GM19023 (cell line): Measurements from ENCODE around the gene RAB39B.
"Not testable (repeated sequence)": the region's sequence is repeated elsewhere in the genome, so short reads cannot be mapped to it uniquely, and the experiment has no call there.

ENCODE experiments used
- ATAC-seq: cut with Tn5 transposase; IDR thresholded peaks from one replicate; pipeline ENCODE4 v1.9.1; 2021; ENCODE audit warnings: mild to moderate bottlenecking, moderate library complexity; ENCODE audit not compliant: unreplicated experiment

The RAB39B gene, protein sequence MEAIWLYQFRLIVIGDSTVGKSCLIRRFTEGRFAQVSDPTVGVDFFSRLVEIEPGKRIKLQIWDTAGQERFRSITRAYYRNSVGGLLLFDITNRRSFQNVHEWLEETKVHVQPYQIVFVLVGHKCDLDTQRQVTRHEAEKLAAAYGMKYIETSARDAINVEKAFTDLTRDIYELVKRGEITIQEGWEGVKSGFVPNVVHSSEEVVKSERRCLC

DNA sequence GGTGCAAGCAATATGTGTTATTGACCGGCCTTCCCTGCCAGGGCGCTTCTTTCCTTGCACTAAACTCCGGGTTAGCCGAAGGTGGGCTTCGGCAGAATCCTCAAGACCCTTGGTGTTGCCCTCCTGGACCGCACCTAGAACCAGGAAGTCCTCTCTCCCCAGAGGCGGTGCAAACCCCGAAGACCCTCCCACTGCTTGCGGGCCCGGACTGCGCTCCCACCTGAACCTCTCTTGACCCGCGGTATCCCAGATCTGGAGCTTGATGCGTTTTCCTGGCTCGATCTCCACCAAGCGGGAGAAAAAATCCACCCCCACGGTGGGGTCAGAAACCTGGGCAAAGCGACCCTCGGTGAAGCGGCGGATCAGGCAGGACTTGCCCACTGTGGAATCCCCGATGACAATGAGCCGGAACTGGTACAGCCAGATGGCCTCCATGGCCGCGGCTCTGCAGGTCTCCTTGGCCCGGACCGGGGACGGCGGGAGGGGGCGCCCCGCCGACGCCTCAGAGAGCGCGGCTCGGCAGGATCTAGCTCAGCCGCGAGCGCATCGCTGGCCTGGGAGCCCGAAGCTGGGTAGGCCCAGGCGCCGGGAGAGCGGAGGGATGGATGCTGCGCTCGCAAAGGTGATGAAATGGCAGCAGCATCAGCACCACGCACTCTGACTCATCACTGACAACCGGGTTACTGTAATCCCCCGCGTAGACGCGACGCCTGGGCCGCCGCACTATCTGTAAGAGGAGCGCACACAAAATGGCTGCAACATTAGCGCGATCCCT lies at the start of gene RAB39B:
Gene RAB39B (minus strand): TSS at position 638 of the 775 bp plus-strand sequence. CDS start 203 bp downstream, at position 435.
- ATAC-seq: peak; percentile 93

DNA sequence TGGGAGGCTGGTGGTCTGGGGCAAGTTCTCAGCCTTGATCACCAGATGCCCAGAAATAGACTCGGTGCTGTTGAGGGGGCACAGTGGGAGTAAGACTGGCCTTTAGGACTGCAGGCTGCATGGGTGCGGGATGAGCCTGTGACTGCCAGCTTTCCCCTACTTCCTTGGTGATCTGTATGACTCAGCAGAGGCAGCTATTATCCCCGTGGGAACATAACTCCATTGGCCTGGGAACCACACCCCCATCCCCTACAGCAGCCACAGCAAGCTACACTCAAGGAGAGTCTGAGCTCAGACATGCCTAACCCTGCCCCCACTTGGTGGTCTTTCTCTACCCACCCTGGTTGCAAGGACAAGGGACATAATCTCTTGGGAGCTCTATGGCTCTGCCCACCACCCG lies 49.5 kb upstream of the RAB39B start:
- ATAC-seq: no peak

DNA sequence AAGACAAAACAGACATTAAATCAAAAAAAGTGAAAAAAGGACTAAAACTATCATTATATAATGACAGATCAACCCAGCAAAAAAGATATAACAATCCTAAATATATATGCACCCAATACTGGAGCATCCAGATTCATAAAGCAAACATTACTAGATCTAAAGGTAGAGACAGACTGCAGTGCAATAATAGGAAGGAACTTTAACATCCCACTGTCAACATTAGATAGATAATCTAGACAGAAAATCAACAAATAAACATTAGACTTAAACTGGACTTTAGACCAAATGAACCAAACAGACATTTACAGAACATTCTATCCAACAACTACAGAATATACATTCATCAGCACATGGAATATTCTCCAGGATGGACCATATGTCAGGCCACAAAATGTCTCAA lies 29.5 kb upstream of the RAB39B start:
- ATAC-seq: no peak

DNA sequence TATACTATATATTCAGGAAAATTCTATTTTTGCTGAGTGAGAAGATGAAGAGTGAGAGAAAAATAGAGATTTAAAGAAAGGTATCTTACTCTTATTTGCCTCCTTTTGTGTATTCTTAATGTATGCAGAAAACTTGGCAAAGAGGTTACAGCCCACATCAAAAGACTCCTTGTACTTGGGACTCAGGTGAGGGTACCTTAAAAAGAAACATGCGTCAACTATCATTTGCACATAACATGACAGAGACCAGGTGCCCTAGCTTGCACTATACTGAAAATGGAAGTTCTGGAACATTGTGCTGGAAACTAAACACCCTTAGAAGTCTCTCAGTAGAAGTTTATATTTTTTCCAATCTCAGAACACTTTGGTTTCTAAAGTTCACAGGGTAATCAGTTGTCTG lies 15.6 kb upstream of the RAB39B start:
- ATAC-seq: no peak

DNA sequence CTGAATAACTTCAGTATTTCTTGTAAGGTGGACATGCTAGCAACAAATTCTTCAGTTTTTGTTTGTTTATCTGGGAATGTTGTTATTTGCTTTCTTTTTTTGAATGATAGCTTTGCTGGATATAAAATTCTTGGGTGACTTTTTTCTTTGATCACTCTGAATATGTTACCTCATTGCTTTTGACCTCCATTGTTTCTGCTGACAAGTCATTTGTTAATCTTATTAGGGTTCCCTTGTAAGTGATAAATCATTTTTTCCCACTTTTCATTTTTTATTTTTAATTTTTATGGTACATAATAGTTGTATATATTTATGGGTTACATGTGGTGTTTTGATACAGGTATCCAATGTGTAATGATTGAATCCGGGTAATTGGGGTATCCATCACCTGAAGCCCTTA lies 6.7 kb upstream of the RAB39B start:
- ATAC-seq: no peak

DNA sequence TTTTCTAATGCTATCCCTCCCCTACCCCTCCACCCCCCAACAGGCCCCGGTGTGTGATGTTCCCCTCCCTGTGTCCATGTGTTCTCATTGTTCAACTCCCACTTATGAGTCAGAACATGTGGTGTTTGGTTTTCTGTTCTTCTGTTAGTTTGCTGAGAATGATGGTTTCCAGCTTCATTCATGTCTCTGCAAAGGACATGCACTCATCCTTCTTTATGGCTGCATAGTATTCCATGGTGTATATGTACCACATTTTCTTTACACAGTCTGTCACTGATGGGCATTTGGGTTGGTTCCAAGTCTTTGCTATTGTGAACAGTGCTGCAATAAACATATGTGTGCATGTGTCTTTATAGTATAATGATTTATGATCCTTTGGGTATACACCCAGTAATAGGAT lies 3.7 kb upstream of the RAB39B start:
- not testable (repeated sequence) for ATAC-seq

DNA sequence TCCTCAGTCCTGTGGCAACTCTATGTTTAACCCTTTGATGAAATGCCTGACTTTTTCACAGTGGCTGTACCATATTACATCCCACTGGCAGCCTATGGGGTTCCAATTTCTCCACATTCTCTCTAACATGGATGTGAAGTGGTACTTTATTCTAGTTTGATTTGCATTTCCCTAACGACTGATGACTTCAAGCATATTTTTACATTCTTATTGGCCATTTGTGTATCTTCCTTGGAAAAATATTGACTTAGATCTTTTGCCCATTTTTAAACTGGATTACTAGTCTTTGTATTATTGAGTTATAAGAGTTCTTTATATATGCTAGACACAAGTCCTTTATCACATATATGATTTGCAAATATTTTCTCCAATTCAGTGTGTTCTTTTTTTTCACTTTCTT lies 2.1 kb upstream of the RAB39B start:
- no peak for ATAC-seq

DNA sequence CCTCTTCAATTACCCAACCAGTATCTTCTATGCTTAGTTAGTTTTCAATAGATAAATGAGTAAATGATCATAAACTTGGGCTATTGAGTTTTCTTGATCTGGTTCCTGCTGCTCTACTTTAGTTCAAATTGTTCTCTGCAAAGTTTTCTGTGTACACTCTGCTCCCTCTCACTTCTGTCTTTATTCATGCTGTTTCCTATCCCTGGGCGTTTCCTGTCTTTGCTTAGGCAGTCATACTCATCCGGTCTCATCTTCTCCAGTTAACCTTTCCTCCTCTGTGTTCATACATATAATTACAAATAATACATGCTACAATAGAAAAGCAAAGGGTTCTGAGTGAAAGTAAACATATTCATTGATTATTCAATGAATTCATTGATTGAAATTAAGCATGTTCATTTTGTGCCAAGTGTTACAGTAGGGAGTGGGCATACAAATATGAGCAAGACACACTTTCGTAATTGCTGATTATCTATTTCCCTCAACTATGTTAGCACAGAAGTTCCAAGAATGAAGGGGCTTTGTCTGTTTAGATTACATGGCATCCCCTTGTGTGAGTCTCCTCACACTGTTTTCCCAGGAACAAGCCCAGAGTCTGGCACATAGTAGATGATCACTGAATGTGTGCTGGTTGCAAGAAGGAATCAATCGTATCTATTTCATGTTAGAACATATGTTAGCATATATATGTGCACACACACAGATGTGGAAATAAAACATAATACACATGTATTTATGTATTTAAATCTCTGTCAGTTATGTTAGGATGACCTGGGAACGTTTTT lies 1.1 kb downstream of the RAB39B start:
- ATAC-seq: no peak

DNA sequence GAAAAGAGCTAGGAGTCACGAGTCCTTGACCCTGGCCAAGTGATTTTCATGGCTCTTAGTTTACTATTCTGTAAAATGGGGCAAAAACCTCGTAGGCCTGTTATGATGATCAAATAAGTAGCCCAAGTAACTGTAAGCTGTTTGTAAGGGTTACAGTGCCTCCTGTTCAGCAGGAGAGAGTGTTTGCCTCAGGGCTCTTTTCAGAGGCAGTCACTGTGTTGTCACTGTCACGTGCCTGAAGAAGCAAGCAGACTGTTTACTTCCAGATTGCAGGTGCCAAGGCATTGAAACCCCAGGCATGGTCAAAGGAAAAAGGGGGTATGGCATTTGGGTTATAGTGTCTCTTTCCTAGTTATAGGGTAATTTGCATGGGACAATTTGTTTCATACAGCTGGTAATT lies 4.5 kb downstream of the RAB39B start:
- ATAC-seq: no peak

DNA sequence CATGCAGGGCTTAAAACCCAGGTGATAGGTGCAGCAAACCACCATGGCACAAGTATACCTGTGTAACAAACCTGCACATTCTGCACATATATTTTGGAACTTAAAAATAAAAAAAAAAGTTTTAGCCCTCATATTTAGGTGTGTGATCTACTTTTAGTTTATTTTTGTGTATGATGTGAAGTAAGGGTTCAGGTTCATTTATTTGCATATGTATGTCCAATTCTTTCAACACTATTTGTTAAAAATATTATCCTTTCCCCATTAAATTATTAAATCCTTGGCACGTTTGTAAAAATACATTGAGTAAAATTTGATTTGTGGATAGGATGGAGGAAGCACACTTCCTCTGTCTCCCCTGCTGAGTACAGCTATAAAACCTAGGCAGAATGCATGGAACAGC lies 12.9 kb downstream of the RAB39B start:
- ATAC-seq: no peak

DNA sequence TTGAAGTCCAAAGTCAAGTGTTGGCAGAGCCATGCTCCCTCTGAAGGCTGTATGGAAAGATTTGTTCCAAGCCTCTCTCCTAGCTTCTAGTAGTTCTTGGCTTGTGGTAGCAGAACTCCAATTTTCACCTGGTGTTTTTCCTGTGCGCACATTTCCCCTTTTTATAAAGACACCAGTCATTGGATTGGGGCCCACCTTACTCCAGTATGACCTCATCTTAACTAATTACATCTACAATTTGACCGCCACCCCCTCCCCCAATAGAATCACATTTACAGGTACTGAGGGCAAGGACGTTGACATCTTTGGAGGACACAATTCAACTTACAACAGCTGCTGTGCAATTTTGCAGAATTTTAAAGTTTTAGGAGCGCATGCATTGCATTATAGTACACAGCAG lies 16.8 kb downstream of the RAB39B start:
- ATAC-seq: no peak

DNA sequence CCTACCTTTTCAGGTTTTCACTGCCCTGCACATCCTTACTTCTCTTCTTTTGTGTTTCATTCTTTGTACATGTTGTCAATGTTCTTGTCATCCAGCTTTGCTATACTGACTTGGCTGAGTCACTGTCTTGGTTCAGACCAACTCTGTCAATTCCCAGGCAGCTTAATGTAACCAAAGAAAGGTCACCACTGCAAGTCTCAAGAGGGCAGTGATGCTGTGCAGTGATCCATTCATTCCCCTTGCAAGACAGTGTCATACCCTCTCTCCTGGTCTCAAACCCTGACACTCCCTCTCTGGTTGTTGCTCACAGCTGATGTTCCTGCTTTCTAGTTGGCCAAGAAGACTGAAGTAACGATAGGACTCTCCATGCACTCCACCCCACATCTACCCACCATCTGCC lies 17.5 kb downstream of the RAB39B start:
- ATAC-seq: no peak

DNA sequence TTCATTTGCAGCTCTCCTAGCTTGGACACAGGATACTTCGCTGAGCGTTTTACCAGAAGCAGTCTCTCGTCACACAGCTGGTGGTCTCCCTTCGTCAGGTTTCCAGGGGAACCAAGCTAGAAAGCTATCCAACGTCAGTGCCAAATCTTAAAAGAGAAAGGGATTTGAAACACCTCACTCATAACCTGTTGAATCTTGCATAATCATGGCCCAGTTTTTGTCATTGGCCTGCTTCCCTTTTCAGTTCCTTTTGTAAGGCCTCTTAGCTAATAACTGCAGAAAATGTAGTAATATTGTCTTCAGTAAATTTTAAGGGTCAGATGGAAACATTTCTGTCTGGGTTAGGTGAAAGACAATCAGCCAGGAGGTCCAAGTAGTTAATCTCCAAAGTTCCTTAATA lies 22.0 kb downstream of the RAB39B start:
- ATAC-seq: no peak

DNA sequence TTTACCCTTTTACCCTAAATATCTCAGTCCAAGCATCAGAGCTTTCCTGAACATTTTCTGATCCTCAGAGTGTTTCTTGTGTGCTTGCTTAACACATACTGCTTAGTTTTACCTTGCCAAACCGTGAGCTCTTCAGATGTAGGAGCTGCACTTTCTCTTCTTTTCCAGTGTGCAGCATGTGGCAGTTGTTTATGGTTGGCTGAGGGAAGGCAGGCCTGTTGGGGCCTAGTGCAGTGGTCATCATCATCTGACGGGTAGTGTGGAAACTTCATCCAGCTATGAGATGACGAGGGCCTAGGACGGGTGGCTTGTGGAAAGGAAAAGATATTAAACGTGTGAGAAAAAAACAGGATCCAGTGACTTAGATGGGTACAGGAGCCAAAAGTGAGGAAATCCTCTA lies 26.6 kb downstream of the RAB39B start:
- no peak for ATAC-seq

DNA sequence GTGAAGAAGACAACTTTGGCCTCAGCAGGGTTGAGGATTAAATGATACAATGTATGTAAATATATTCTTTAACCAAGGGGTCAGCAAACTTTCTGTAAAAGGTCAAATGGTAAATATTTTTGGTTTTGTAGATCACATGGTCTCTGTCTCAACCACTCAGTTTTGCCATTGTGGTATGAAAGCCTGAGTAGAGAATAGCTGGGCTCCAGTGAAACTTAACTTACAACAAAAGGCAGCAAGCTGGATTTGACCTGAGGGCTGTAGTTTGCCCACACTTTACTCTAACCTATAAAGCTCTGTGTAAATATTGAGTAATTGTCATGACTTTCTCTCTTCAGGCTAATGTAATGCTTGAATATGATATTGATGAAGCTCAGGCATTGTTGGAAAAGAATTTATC lies 28.4 kb downstream of the RAB39B start:
- ATAC-seq: no peak

DNA sequence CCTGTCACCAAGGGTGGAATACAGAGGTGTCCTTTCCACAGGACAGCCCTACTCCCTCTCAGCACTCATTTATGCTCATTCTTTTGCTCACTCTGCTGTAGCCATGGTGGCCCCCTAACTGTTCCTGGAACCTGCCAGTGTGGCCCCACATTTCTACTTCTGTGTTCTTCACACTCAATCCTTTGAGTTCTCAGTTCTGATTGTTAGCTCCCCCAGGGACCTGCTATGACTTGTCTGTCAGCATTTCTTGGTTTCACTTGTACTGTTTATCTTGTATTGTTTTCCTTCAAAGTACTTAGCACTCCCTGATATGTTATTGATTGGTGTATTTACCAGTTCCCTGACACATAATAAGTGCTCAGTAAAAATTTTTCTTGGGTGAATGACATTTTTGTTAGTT lies 33.1 kb downstream of the RAB39B start:
- peak; percentile 77 for ATAC-seq

DNA sequence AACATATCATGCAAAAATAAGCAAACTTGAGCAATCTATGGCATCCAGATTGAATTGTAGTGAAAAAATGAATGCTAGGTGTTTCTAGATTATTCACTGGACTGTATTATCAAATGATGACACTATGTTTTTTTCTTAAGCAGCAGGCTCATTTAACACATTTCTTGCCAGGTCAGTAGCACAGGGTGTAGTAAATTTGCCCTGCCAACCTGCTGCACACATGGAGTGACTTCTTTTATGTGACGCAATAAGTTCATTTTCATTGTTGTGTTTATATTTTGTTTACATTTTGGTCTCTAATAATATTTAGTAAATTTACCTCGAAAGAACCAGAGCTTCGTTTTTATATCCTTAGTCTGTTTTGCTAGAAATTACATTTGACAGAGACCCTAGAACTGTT lies 38.5 kb downstream of the RAB39B start:
- no peak for ATAC-seq

DNA sequence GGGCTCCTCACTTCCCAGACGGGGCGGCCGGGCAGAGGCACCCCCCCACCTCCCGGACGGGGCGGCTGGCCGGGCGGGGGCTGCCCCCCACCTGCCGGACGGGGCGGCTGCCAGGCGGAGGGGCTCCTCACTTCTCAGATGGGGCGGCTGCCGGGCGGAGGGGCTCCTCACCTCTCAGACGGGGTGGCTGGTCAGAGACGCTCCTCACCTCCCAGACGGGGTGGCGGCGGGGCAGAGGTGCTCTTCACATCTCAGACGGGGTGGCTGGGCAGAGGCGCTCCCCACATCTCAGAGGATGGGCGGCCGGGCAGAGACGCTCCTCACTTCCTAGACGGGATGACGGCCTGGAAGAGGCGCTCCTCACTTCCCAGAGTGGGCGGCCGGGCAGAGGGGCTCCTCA lies 40.5 kb downstream of the RAB39B start:
- not testable (repeated sequence) for ATAC-seq

DNA sequence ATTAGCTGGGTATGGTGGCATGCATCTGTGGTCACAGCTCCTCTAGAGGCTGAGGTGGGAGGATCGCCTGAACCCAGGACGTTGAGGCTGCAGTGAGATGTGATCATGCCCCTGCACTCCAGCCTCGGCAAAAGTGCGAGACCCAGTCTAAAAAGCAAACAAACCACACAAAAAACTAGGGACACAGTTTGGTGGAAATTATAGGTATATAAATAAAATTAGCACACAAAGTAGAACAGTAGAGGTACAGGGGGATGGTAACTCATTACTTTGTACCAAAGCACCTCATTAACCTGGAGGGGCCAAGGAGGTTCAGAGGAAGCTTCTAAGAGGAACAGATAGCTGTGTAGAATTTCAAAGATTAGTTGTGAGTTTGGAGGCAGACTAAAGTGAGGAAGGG lies 42.9 kb downstream of the RAB39B start:
- ATAC-seq: no peak

DNA sequence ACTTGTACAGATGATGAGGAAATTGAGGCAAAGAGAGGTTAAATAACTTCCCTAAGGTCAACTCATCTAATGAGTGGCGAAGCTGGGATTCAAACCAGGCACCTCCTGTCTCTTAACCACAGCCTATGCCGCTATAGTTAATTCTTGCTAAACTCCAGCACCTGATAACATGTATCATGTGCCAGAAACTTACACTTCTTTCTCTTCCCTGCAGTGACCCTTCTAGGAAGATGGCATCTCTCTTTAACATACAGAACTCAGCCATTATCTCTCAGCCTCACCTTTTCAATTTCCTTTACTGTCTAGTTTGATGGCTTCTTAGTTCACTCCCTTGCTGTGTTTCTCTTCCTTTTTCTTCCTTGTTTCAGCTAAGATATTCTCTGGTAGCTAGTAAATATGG lies 45.5 kb downstream of the RAB39B start:
- ATAC-seq: no peak

DNA sequence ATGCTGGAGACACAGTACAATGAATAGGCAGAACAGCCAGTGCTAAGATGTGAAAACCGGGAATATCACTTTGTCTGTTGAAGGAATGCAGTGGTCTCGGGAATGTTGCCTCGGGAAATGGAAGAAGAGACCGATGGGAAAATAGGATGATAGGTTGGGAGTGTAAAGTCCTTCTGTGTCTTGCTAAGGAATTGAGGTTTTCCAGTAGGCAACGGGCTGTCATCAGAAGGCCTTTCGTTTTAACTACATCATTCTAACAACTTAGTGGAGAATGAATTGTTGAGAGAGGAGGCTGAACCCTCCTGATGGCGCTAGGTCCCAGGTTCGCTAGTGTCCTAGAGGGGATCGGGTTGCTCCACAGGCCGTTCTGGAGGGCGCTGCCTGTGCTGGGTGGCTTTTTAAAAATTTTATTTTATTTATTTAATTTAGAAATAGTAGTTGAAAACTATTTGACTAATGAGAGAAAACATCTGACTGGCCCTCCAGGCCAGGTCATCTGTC lies 47.3 kb downstream of the RAB39B start:
- ATAC-seq: no peak
